Glutamatergic neuron (in vitro differentiated cells): ENCODE results near the gene BBX. TPM values are rescaled to one million over a fixed set of nuclear protein-coding genes. Genes with fewer than 3 reads are reported as not detected.

ENCODE experiments used
- DNase-seq: peaks from one replicate; pipeline ENCODE4 v3.0.0; 2022
- H3K27ac Mint-ChIP-seq: one replicate; pipeline ENCODE4 v1.8.0; 2020; ENCODE audit warnings: mild to moderate bottlenecking, mixed read lengths, inconsistent platforms; ENCODE audit not compliant: unreplicated experiment
- H3K27me3 Mint-ChIP-seq: one replicate; pipeline ENCODE4 v1.8.0; 2020; ENCODE audit warnings: mild to moderate bottlenecking, moderate library complexity, mixed read lengths, inconsistent platforms; ENCODE audit not compliant: unreplicated experiment
- H3K36me3 Mint-ChIP-seq: one replicate; pipeline ENCODE4 v1.8.0; 2020; ENCODE audit warnings: mild to moderate bottlenecking, mixed read lengths, inconsistent platforms; ENCODE audit not compliant: unreplicated experiment
- H3K4me1 Mint-ChIP-seq: one replicate; pipeline ENCODE4 v1.8.0; 2020; ENCODE audit warnings: mild to moderate bottlenecking, low read depth, mixed read lengths, inconsistent platforms; ENCODE audit not compliant: unreplicated experiment
- H3K4me3 Mint-ChIP-seq: one replicate; pipeline ENCODE4 v1.8.0; 2020; ENCODE audit warnings: mild to moderate bottlenecking, mixed read lengths, inconsistent platforms; ENCODE audit not compliant: unreplicated experiment
- H3K9me3 Mint-ChIP-seq: one replicate; pipeline ENCODE4 v1.8.0; 2020; ENCODE audit warnings: mild to moderate bottlenecking, moderate library complexity, mixed read lengths, inconsistent platforms; ENCODE audit not compliant: unreplicated experiment
- CTCF ChIP-seq: fragments of 200-600 bp; sonication (generic); IDR thresholded peaks from one replicate; pipeline ENCODE4 v1.5.0; 2021; ENCODE audit not compliant: partially characterized antibody, unreplicated experiment
- total RNA-seq: library from RNA; stranded (reverse); fragmentation: NEBNext Ultra II Directional; extraction: Animal tissue kit (Norgen Biotek cat#: 25700); gene quantifications from one replicate; pipeline ENCODE4 v1.2.1, GENCODE V29; 2021; ENCODE audit not compliant: unreplicated experiment

BBX gene
- total RNA-seq, 1 donor from 2014 or later: 71.0 TPM

- H3K27me3 Mint-ChIP-seq: no peaks in the 10 kb centered on the region
- H3K36me3 Mint-ChIP-seq: no peaks in the 10 kb centered on the region
- DNase-seq: no peak
- TF ChIP-seq CTCF: no peak
- no peak overlapping the region for H3K4me3 Mint-ChIP-seq
- no peak overlapping the region for H3K27ac Mint-ChIP-seq
- peaks cover 2% of the 10 kb centered on the region for H3K9me3 Mint-ChIP-seq
- H3K4me1 Mint-ChIP-seq: peaks cover 12% of the 10 kb centered on the region
Observed at GRCh38 chr3:107641572-107642307, 119.0 kb downstream of the BBX start.

GRCh38 chr3:107643038-107643883 is 120.5 kb downstream of the BBX start:
- DNase-seq: no peak
- TF ChIP-seq CTCF: no peak
- no peaks in the 10 kb centered on the region for H3K9me3 Mint-ChIP-seq
- H3K36me3 Mint-ChIP-seq: no peaks in the 10 kb centered on the region
- H3K4me1 Mint-ChIP-seq: peaks cover 16% of the 10 kb centered on the region
- peak overlapping the region; percentile 20 for H3K27ac Mint-ChIP-seq
- H3K4me3 Mint-ChIP-seq: no peak overlapping the region
- no peaks in the 10 kb centered on the region for H3K27me3 Mint-ChIP-seq

DNA sequence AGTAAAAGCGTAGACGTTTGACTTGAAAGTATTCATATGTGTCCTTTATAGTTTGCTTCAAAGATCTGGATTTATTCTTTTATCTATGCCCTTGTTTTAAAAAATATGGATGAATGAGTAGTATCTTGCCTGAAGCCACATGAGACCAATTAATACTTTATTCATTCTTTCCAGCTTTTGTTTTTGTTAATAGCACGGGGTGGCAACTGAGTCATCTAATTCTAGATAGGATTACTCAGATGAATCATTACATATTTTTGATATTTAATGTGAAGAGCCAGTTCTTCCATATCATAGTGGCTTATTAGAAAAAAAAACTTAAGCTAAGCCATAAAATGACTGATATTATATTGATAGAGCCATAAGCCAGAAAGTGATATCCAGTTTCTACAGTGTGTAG is 121.9 kb downstream of the BBX start:
- Mint-ChIP-seq H3K4me3 (no peak overlapping the region), H3K36me3 (peaks cover 4% of the 10 kb centered on the region), H3K9me3 (peaks cover 2% of the 10 kb centered on the region), H3K27ac (no peak overlapping the region), H3K4me1 (peaks cover 20% of the 10 kb centered on the region), H3K27me3 (no peaks in the 10 kb centered on the region)
- TF ChIP-seq CTCF: no peak
- DNase-seq: no peak

DNA sequence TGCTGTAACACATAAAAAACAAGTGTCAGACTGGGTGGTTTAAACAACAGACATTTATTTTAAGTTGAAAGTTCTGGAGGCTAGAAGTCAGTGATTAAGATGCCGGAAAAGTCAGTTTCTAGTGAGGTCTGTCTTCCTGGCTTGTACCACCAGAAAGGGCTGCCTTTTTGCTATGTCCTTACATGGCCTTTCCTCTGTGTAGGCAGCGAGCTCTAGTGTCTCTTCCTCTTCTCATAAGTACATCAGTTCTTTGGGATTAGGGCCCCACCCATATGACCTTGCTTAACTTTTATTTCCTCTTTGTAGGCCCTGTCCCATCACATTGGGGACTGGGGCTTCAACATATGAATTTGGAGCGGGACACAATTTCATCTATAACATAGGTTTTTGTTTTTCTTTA is 128.0 kb downstream of the BBX start:
- Mint-ChIP-seq H3K9me3 (peaks cover 2% of the 10 kb centered on the region), H3K4me1 (peaks cover 8% of the 10 kb centered on the region)
- no peak for TF ChIP-seq CTCF

DNA sequence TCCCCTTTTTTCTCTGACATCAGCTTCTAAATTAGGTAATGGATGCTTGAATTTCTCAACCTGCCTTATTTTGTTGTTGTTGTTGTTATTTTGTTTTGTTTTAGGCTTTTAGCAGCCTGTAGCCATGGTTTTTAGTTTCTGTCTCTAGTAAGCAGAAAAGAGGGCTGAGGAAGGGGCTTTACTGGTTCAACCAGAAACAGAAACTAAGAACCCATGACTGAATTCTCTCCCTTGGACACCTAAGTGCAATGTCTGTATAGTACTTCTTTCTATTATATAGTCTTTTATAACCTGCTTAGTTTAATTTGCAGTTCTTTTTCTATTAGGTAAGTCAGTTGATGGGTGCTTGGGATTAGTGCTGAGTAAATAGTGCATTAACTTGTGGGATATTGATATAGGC is 129.0 kb downstream of the BBX start:
- peaks cover 5% of the 10 kb centered on the region for H3K36me3 Mint-ChIP-seq
- H3K27ac Mint-ChIP-seq: no peak overlapping the region
- no peak overlapping the region for H3K4me3 Mint-ChIP-seq
- no peak for TF ChIP-seq CTCF
- peaks cover 2% of the 10 kb centered on the region for H3K9me3 Mint-ChIP-seq
- peaks cover 8% of the 10 kb centered on the region for H3K4me1 Mint-ChIP-seq
- DNase-seq: no peak
- no peaks in the 10 kb centered on the region for H3K27me3 Mint-ChIP-seq

More for the DNA sequence above, 128.0 kb downstream of the BBX start:
- peaks cover 5% of the 10 kb centered on the region for H3K36me3 Mint-ChIP-seq
- no peaks in the 10 kb centered on the region for H3K27me3 Mint-ChIP-seq
- H3K27ac Mint-ChIP-seq: no peak overlapping the region
- no peak overlapping the region for H3K4me3 Mint-ChIP-seq
- DNase-seq: no peak
